ENCODE results near the gene SLC12A3. TPM values are rescaled to one million over a fixed set of nuclear protein-coding genes. Genes with fewer than 3 reads are reported as not detected.

Gene SLC12A3
- total RNA-seq, 6 donors from 2014 or later = 0.06 to 0.61 TPM; not detected in 4

- H3K36me3 ChIP-seq = no peaks in the 10 kb centered on the region
- no peak for ATAC-seq (ENCODE audit: low FRiP score in 2 of 2)
- H3K4me1 ChIP-seq = peaks cover 0 to 20% (median 12%) of the 10 kb centered on the region in 4 donors
- no peaks in the 10 kb centered on the region for H3K9me3 ChIP-seq
- no peak overlapping the region for H3K27ac ChIP-seq
- TF ChIP-seq CTCF (IDR thresholded peaks at IDR 0.05) (no peak), POLR2A (IDR thresholded peaks at IDR 0.05) (no peak), EP300 (IDR thresholded peaks at IDR 0.05) (no peak), POLR2AphosphoS5 (IDR thresholded peaks at IDR 0.05) (no peak)
- DNase-seq = no peak
- 44 to 63% methylated on average over 9 of the region's 9 CpGs for WGBS, 2 donors
- H3K27me3 ChIP-seq = no peaks in the 10 kb centered on the region
- no peak overlapping the region for H3K4me3 ChIP-seq
Observed at GRCh38 chr16:56860226-56861020, 4.6 kb upstream of the SLC12A3 start.

GRCh38 chr16:56861092-56861610 lies 3.9 kb upstream of the SLC12A3 start:
- ATAC-seq (ENCODE audit: low FRiP score in 2 of 2) (peak in 1 of 2 donors; percentile 6), DNase-seq (no peak)
- TF ChIP-seq POLR2A (IDR thresholded peaks at IDR 0.05) = no peak
- no peak for TF ChIP-seq EP300 (IDR thresholded peaks at IDR 0.05)
- TF ChIP-seq POLR2AphosphoS5 (IDR thresholded peaks at IDR 0.05) = no peak
- no peak for TF ChIP-seq CTCF (IDR thresholded peaks at IDR 0.05)
- WGBS, 2 donors = 38 to 42% methylated on average over 3 of the region's 3 CpGs
- Histone ChIP-seq H3K27ac (no peak overlapping the region), H3K36me3 (no peaks in the 10 kb centered on the region), H3K4me1 (peaks cover 0 to 20% (median 12%) of the 10 kb centered on the region in 4 donors), H3K4me3 (no peak overlapping the region), H3K9me3 (no peaks in the 10 kb centered on the region), H3K27me3 (no peaks in the 10 kb centered on the region)

DNA sequence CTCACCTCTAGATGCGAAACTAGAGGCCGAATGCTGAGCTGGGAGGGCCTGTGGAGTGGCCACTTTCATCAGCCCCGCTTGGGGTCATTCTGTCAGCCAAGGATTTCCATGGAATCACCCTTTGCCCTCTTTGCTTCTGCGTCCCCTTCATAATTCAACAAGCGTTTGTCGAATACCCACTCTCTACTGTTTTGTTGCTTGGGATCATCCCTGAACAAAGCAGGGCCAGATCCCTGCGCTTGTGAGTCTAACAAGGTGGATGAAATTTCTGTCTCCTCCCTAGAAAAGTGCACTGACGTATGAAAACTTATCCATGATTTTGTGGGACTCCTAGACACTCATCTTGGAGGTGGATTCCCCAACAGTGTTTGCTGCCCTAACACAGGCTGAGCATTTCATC lies 3.3 kb upstream of the SLC12A3 start:
- H3K27ac ChIP-seq = no peak overlapping the region
- H3K36me3 ChIP-seq = no peaks in the 10 kb centered on the region
- H3K4me1 ChIP-seq = peaks cover 0 to 20% (median 12%) of the 10 kb centered on the region in 4 donors
- no peak for DNase-seq
- H3K4me3 ChIP-seq = no peak overlapping the region
- no peaks in the 10 kb centered on the region for H3K27me3 ChIP-seq
- ATAC-seq (ENCODE audit: low FRiP score in 2 of 2) = no peak
- no peaks in the 10 kb centered on the region for H3K9me3 ChIP-seq
- 90 to 96% methylated on average over 8 of the region's 8 CpGs for WGBS, 2 donors
- TF ChIP-seq POLR2A (IDR thresholded peaks at IDR 0.05) (no peak), EP300 (IDR thresholded peaks at IDR 0.05) (no peak)

DNA sequence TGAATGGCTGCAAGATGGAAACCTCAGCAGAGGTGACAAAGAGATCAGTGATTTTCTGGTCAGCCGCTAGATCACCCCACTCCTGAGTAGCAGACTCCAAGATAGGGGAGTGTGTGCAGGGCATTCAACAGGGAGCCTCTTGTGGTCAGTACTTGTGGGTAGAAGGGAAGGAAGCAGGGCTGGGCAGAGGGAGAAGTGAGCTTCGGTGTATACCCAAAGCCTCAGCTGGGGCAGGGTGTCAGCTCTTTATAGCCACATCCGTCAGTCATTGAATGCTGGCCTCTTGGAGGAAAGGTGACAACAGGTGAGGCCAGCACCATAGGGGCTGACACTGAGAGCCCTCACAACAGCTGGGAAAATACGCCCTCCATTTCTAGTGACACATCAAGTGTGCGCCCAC lies 2.2 kb upstream of the SLC12A3 start:
- 82% methylated on average over 5 of the region's 5 CpGs for WGBS, 2 donors
- H3K4me1 ChIP-seq = peaks cover 5 to 28% (median 14%) of the 10 kb centered on the region in 4 donors
- DNase-seq = no peak
- H3K27me3 ChIP-seq = no peaks in the 10 kb centered on the region
- no peak for TF ChIP-seq CTCF (IDR thresholded peaks at IDR 0.05)
- TF ChIP-seq POLR2AphosphoS5 (IDR thresholded peaks at IDR 0.05) = no peak
- TF ChIP-seq POLR2A (IDR thresholded peaks at IDR 0.05) = no peak
- TF ChIP-seq EP300 (IDR thresholded peaks at IDR 0.05) = no peak
- no peaks in the 10 kb centered on the region for H3K36me3 ChIP-seq
- no peak overlapping the region for H3K27ac ChIP-seq
- ATAC-seq (ENCODE audit: low FRiP score in 2 of 2) = no peak
- no peaks in the 10 kb centered on the region for H3K9me3 ChIP-seq
- no peak overlapping the region for H3K4me3 ChIP-seq

DNA sequence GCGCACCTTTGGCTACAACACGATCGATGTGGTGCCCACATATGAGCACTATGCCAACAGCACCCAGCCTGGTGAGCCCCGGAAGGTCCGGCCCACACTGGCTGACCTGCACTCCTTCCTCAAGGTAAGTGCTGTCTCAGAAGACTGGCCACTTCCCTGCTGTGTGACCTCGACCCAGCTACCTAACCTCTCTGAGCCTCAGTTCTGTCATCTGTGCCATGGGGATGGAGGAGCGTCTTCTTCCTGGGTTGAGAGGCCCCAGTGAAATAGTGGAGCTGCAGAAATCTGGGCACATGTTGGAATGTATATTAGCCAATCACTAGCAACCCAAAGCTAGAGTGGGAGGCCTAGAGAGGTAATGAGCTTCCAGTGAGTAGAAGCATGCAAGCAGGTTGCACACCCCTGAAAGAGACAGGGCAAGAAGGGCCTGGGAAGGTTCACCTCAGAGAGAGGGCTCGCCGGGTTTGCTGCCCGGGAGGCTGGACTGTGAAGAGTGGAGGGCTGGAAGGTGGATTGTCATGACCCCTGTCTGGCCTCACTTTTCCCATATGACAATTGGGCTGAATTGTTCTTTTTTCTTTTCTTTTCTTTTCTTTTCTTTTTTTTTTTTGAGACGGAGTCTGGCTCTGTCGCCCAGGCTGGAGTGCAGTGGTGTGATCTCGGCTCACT lies 521 bp downstream of the SLC12A3 start:
- WGBS, 2 donors = 93 to 96% methylated on average over 12 to 13 of the region's 13 CpGs

More for the DNA sequence above, 521 bp downstream of the SLC12A3 start:
- no peak overlapping the region for H3K4me3 ChIP-seq
- H3K9me3 ChIP-seq = no peaks in the 10 kb centered on the region
- ATAC-seq (ENCODE audit: low FRiP score in 2 of 2) (no peak), DNase-seq (no peak)
- H3K4me1 ChIP-seq = peaks cover 6 to 28% (median 12%) of the 10 kb centered on the region in 4 donors
- H3K27me3 ChIP-seq = no peaks in the 10 kb centered on the region
- no peak overlapping the region for H3K27ac ChIP-seq
- H3K36me3 ChIP-seq = no peaks in the 10 kb centered on the region
- TF ChIP-seq POLR2A (IDR thresholded peaks at IDR 0.05) = no peak
- TF ChIP-seq CTCF (IDR thresholded peaks at IDR 0.05) = no peak
- no peak for TF ChIP-seq POLR2AphosphoS5 (IDR thresholded peaks at IDR 0.05)
- TF ChIP-seq EP300 (IDR thresholded peaks at IDR 0.05) = no peak
